ENCODE data around the gene MYDGF. TPM values are rescaled to one million over a fixed set of nuclear protein-coding genes. Genes with fewer than 3 reads are reported as not detected.

Gene MYDGF
- total RNA-seq, 4 donors from 2014 or later, result 17.5 to 43.6 (median 28.3) TPM

DNA sequence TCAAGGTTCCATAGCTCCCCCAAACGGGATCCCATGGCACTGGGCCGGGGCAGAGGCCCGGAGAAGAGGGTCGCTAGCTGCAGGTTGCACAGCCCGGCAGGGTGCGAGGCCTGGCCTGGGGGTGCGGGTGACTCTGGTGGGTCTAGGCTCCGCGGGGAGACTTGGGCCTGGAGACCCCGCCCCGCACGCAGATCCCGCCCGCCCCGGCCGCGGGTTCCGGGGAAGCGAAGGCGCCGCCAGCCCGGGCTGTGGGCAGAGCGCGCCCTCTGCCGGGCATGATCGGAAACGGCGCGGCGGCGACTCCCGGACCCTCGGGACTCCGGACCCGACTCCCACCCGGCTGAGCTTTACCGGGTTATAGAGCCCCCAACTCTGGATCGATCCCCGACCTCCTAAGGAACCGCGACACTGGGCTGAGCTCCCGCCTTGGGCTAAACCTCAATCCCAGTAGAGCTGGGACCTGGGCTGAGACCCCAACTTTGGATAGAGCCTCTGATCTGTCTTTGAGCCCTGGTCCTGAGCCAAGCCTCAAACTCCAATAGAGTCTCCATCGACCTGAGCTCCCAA is 33.9 kb downstream of the MYDGF start:
- Histone ChIP-seq H3K27me3 (peaks cover 2% of the 10 kb centered on the region), H3K4me1 (peaks cover 48% of the 10 kb centered on the region), H3K4me3 (peak overlapping the region; percentile 56), H3K9me3 (no peaks in the 10 kb centered on the region), H3K27ac (no peak overlapping the region), H3K36me3 (no peaks in the 10 kb centered on the region)
- TF ChIP-seq, protein P1, sequence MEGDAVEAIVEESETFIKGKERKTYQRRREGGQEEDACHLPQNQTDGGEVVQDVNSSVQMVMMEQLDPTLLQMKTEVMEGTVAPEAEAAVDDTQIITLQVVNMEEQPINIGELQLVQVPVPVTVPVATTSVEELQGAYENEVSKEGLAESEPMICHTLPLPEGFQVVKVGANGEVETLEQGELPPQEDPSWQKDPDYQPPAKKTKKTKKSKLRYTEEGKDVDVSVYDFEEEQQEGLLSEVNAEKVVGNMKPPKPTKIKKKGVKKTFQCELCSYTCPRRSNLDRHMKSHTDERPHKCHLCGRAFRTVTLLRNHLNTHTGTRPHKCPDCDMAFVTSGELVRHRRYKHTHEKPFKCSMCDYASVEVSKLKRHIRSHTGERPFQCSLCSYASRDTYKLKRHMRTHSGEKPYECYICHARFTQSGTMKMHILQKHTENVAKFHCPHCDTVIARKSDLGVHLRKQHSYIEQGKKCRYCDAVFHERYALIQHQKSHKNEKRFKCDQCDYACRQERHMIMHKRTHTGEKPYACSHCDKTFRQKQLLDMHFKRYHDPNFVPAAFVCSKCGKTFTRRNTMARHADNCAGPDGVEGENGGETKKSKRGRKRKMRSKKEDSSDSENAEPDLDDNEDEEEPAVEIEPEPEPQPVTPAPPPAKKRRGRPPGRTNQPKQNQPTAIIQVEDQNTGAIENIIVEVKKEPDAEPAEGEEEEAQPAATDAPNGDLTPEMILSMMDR (IDR thresholded peaks at IDR 0.05), result peak; percentile 68 to 97
- TF ChIP-seq EP300 (IDR thresholded peaks at IDR 0.05), result no peak
- WGBS, result under 1% methylated on average over 17 of the region's 43 CpGs
- no peak for DNase-seq (ENCODE audit: low spot score in 2 of 2)

DNA sequence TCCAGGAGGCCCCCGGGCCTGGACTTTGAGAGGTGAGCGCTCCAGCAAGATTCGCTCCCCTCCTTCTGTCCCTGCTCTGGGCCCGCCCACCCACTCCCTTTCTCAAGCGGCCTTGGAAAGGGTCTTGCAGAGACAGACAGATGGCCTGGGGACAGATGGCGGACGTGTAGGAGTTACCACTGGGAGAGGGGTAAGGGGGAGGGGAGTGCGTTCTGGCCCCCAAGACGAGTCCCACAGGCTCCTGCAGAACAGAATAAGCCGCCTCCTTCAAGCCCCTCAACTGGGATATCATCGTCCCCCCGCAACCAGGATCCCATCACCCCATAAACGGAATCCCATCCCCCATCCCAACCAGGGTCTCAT is 34.4 kb downstream of the MYDGF start:
- no peak for DNase-seq (ENCODE audit: low spot score in 2 of 2)
- Histone ChIP-seq H3K4me1 (peaks cover 43% of the 10 kb centered on the region), H3K4me3 (peak overlapping the region; percentile 56), H3K36me3 (no peaks in the 10 kb centered on the region), H3K27me3 (peaks cover 2% of the 10 kb centered on the region), H3K27ac (no peak overlapping the region), H3K9me3 (no peaks in the 10 kb centered on the region)
- TF ChIP-seq, protein P1 (IDR thresholded peaks at IDR 0.05), result no peak
- WGBS, result 21% methylated on average over 12 of the region's 13 CpGs

DNA sequence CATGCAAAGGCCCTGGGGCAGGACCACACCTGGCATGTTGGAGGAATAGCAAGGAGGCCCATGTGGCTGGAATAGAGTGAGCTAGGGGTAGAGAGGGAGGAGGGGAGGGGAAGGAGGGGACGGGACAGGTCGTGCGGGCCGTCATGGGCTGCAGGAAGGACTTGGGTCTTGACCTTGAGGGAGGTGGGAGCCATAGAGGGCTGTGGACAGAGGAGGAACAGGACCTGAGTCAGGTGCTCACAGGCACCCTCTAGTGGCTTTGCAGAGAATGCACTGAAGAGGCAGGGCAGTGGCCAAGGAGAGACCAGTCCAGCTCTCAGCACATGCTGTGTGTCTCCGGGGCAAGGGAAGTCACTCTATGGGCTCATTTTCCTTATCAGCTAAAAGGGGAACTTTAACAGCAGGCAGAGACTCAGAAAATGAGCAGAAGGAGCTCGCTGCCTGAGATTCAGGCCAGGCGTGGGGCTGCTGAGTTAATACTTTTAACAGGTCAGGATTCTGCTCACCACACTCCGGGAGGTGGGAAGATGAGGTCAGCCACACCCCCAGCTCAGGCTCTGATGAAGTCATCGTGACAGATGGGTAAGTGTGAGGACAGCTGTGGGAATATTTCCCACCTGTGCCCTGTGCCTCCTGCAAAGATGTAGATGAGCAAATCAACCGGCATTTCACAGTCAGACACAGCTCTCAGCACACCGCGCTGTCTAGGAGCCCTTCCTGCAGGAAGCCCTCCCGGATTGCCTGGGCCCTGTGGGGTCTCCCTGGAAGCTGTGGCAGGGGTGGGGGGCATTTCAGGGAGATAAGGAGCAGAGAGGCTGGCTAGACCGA is 36.8 kb downstream of the MYDGF start:
- H3K27me3 ChIP-seq, result peaks cover 2% of the 10 kb centered on the region
- no peak for DNase-seq (ENCODE audit: low spot score in 2 of 2)
- H3K36me3 ChIP-seq, result no peaks in the 10 kb centered on the region
- H3K9me3 ChIP-seq, result no peaks in the 10 kb centered on the region
- H3K4me1 ChIP-seq, result peaks cover 22% of the 10 kb centered on the region
- no peak overlapping the region for H3K27ac ChIP-seq
- WGBS, result 68% methylated on average over 12 of the region's 14 CpGs
- TF ChIP-seq EP300 (IDR thresholded peaks at IDR 0.05) (no peak), POLR2A (IDR thresholded peaks at IDR 0.05) (no peak), POLR2AphosphoS5 (IDR thresholded peaks at IDR 0.05) (no peak)
- TF ChIP-seq, protein P1 (IDR thresholded peaks at IDR 0.05), result peak in 1 of 2 donors; percentile 78
- H3K4me3 ChIP-seq, result no peak overlapping the region

DNA sequence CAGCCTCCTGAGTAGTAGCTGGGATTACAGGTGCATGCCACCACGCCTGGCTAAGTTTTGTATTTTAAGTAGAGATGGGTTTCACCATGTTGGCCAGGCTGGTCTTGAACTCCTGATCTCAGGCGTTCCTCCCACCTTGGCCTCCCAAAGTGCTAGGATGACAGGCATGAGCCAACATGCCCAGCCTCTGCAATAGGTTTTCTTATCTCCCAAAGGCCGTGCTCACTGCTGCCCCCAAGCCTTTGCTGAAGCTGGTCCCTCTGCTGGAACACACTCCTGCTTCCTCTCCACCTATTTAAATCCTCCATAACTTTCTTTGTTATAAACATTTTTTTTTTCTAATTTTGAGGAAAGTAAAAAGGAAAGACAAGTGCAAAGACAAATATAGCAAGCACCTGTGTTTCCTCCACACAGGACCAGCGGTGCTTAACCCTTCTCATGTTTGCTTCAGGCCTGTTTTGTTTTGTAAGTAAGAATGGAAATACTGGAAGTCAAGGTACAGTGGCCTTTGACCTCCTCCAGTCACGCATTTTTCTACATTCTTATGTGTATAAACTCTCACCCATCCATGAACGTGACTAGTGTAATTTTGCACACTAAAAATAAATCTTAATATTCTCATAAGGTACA is 45.3 kb downstream of the MYDGF start:
- no peaks in the 10 kb centered on the region for H3K9me3 ChIP-seq
- no peak overlapping the region for H3K4me3 ChIP-seq
- no peaks in the 10 kb centered on the region for H3K4me1 ChIP-seq
- WGBS, result 57% methylated on average over 6 of the region's 6 CpGs
- TF ChIP-seq POLR2AphosphoS5 (IDR thresholded peaks at IDR 0.05) (no peak), EP300 (IDR thresholded peaks at IDR 0.05) (no peak), POLR2A (IDR thresholded peaks at IDR 0.05) (no peak)
- TF ChIP-seq, protein P1 (IDR thresholded peaks at IDR 0.05), result no peak
- H3K27me3 ChIP-seq, result peaks cover 25% of the 10 kb centered on the region
- H3K27ac ChIP-seq, result no peak overlapping the region
- no peaks in the 10 kb centered on the region for H3K36me3 ChIP-seq
- DNase-seq (ENCODE audit: low spot score in 2 of 2), result no peak

DNA sequence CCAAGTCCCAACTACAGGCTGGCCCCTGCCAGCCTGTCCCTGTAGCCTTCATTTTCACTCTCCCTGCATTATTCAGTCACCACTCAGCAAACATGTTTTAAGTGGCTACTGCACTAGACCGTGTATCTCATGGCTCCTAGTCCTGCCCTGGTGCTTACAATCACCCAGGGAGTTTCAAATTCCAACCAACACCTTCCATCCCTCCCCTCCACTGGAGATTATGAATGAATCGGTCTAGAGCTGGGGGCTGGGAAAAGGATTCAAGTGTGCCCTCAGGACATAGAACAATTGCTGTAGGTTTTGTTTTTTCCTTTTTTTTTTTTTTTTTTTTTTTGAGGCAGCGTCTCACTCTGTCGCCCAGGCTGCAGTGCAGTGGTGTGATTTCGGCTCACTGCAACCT is 45.8 kb downstream of the MYDGF start:
- no peak overlapping the region for H3K27ac ChIP-seq
- 75% methylated on average over 5 of the region's 5 CpGs for WGBS
- TF ChIP-seq POLR2AphosphoS5 (IDR thresholded peaks at IDR 0.05) (no peak), POLR2A (IDR thresholded peaks at IDR 0.05) (no peak), EP300 (IDR thresholded peaks at IDR 0.05) (no peak)
- DNase-seq (ENCODE audit: low spot score in 2 of 2), result no peak
- no peaks in the 10 kb centered on the region for H3K9me3 ChIP-seq
- H3K4me3 ChIP-seq, result no peak overlapping the region
- peaks cover 29% of the 10 kb centered on the region for H3K27me3 ChIP-seq
- no peaks in the 10 kb centered on the region for H3K4me1 ChIP-seq
- no peaks in the 10 kb centered on the region for H3K36me3 ChIP-seq

Measured in suprapubic skin (tissue), 4 donors.